Stimulated activated naive CD8-positive, alpha-beta T cell treated with anti-CD3 and anti-CD28 coated beads, Interleukin-15, amount 100 ng/mL, for 72 hours (primary cell): ENCODE data around the gene RAB40C.

Source experiments
- ATAC-seq: fragments of 150-1000 bp; cut with Tn5 transposase; 2 replicates; pipeline ENCODE4 v1.10.0; 2021; ENCODE audit warnings: mild to moderate bottlenecking, moderate library complexity
- DNase-seq, 2 donors: peaks; one replicate each; pipeline ENCODE4 v3.0.0; 2021 to 2022
- H3K27ac Mint-ChIP-seq, 2 donors: one replicate each; pipeline ENCODE4 v1.8.0; 2022; ENCODE audit warnings: mild to moderate bottlenecking in 2 of 2, mixed read lengths in 2 of 2, moderate library complexity in 2 of 2
- H3K27me3 Mint-ChIP-seq: one replicate; pipeline ENCODE4 v1.8.0; 2022; ENCODE audit warnings: mixed read lengths
- H3K4me1 Mint-ChIP-seq: one replicate; pipeline ENCODE4 v1.8.0; 2022; ENCODE audit warnings: mild to moderate bottlenecking, mixed read lengths
- H3K4me3 Mint-ChIP-seq, 2 donors: one replicate each; pipeline ENCODE4 v1.8.0; 2022; ENCODE audit warnings: mild to moderate bottlenecking in 2 of 2, mixed read lengths in 2 of 2, moderate library complexity in 1 of 2
- H3K9me3 Mint-ChIP-seq, 2 donors: one replicate each; pipeline ENCODE4 v1.8.0; 2022; ENCODE audit warnings: mixed read lengths in 2 of 2

Gene RAB40C

DNA sequence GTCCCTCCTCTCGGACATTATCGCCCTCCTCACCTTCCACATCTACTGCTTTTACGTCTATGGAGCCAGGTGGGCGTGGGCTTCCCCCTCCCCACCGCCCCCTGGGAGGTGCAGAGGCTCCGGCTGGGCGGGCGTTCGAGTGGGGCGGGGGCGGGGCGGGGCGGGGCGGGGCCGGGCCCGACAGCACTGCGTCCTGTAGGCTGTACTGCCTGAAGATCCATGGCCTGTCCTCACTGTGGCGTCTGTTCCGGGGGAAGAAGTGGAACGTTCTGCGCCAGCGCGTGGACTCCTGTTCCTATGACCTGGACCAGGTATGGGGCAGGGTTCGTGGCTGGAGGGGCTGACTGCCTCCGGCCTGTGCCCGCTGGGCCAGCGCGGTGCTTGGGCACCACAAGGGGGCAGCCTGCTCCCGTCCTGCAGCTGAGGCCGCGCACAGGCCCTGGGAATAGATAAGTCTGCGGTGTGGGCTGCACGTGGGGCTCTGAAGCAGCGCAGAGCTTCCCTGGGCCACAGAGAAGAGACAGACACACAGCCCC is 10.9 kb upstream of the RAB40C start:
- DNase-seq, result peak; percentile 63 to 73
- ATAC-seq, result peak; percentile 85
- Mint-ChIP-seq H3K4me1 (peaks cover 13% of the 10 kb centered on the region), H3K27me3 (no peaks in the 10 kb centered on the region), H3K9me3 (no peaks in the 10 kb centered on the region), H3K27ac (no peak overlapping the region), H3K4me3 (no peak overlapping the region)

DNA sequence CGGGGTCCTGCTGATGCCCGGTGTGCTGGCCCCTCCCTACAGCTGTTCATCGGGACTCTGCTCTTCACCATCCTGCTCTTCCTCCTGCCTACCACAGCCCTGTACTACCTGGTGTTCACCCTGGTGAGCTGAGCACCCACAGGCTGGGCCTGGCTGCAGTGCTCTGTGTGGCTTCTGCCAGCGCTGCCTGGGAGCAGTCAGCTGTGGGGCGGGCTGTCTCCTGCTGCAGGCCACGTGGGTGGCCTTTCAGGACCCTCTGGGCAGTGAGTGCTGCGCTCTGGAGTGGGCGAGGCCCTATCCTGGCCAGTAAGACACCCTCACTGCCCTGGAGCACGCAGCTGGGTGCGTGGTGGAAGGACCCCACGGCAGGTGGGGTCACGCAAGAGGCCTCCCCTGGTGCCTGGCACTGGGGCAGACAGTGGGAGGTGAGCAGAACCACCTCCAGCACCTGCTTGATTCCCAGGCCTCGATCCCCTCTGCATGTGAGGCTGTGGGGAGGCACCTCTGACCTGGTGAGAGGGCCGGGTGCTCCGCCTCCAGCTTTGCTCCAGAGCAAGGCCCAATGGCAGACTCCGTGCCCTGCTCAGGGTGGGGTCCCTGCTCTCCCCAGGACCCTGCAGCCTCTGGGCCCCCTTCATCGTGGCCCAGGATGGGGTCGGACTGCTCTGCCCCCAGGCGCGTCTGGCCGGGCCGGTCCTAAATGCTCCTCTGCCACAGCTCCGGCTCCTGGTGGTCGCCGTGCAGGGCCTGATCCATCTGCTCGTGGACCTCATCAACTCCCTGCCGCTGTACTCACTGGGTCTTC is 9.5 kb upstream of the RAB40C start:
- no peak for DNase-seq

DNA sequence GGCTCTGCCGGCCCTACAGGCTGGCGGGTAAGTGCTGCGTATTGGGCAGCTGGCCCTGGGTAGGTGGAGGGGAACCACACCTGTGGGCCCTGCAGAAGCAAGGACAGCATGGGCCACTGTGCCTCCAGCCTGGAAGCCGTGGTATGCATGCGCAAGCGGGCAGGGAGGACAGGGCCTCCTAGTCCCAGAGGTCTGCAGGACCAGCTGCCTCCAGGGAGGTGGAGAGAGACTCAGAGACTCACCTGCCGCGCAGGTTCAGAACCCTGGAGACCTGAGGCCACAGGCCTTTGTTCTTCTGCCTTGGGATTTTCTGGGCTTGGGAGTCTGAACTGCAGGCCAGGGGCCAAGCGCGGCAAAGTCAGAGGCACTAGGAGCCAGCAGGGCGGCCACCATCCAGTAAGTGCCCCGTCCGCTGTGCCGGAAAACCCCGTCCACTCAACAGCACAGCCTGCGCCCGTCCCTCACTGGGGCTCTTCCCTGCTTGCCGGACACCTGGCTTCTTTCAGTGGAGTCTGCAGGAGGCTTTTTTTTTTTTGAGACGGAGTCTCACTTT is 8.8 kb upstream of the RAB40C start:
- no peak overlapping the region for H3K4me3 Mint-ChIP-seq
- peaks cover 5% of the 10 kb centered on the region for H3K27me3 Mint-ChIP-seq
- ATAC-seq (no peak), DNase-seq (no peak)
- H3K27ac Mint-ChIP-seq, result no peak overlapping the region
- H3K9me3 Mint-ChIP-seq, result no peaks in the 10 kb centered on the region
- H3K4me1 Mint-ChIP-seq, result peaks cover 20% of the 10 kb centered on the region

More for the DNA sequence above, 9.5 kb upstream of the RAB40C start:
- ATAC-seq, result no peak
- Mint-ChIP-seq H3K4me1 (peaks cover 15% of the 10 kb centered on the region), H3K27me3 (peaks cover 2% of the 10 kb centered on the region), H3K9me3 (no peaks in the 10 kb centered on the region), H3K4me3 (no peak overlapping the region), H3K27ac (no peak overlapping the region)

DNA sequence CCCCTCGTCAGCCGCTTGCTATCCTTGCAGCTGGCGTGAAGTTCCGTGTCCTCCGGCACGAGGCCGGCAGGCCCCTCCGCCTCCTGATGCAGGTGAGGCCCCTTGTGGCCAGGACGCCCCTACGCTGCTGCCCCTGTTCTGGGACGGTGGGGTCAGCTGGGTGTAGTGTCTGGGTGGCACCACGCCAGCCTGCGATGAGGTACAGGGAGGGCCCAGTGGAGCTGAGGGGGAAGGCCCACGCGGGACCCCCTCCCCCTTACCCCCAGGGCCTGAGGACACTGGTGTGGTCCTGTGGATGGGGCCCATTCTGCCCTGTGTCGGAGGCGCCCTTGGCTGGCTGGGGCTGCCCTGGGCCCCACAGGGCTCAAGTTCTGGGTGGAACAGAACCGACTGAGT is 7.7 kb upstream of the RAB40C start:
- H3K9me3 Mint-ChIP-seq, result no peaks in the 10 kb centered on the region
- H3K4me1 Mint-ChIP-seq, result peaks cover 17% of the 10 kb centered on the region
- no peak overlapping the region for H3K27ac Mint-ChIP-seq
- ATAC-seq (no peak), DNase-seq (no peak)
- peaks cover 5% of the 10 kb centered on the region for H3K27me3 Mint-ChIP-seq
- no peak overlapping the region for H3K4me3 Mint-ChIP-seq

DNA sequence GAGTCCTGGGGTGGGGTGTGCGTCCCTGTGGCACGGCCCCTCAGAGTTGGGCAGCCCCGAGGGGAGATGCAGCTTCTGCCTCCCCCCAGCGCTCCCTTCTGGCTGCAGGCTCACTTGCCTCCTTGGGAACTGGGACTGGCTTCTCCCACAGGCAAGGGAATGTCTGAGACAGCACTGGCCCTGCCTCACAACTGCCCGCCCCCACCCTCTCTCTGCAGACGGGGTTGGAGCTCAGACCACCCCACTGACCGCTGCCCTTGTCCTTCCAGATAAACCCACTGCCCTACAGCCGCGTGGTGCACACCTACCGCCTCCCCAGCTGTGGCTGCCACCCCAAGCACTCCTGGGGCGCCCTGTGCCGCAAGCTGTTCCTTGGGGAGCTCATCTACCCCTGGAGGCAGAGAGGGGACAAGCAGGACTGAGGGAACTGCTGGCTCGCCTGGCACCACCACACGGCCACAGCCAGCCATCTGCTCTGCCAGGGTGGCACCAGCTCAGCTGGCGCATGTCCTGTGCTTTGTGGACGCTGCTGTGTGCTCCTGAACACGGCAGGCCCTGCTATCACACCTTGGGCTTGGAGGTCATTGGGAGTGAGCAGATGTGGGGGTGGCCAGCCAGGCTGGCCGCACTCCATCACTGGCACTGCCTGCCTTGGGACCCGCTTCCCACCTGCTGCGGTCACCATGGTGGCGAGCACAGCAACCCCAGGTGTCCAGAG is 7.1 kb upstream of the RAB40C start:
- Mint-ChIP-seq H3K9me3 (no peaks in the 10 kb centered on the region), H3K27me3 (peaks cover 5% of the 10 kb centered on the region), H3K27ac (no peak overlapping the region), H3K4me3 (no peak overlapping the region), H3K4me1 (peaks cover 21% of the 10 kb centered on the region)
- ATAC-seq (no peak), DNase-seq (no peak)

DNA sequence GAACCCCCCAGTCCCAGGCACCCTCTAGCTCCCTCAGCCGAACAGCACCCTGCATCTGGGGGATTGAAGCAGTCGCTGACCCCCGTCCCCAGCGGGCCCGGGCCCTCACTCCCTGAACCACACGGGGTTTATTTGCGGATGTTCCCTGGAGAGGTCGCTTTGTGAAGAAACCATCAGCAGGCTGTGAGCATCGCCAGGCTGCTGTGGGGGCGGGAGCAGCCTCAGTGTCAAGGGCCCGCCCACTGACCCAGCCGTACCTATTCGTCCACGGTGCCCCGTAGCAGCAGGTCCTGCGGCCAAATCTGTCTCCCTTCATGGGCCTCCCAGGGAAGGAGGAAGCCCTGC is 6.4 kb upstream of the RAB40C start:
- H3K27ac Mint-ChIP-seq, result no peak overlapping the region
- no peak overlapping the region for H3K4me3 Mint-ChIP-seq
- no peaks in the 10 kb centered on the region for H3K9me3 Mint-ChIP-seq
- H3K27me3 Mint-ChIP-seq, result peaks cover 5% of the 10 kb centered on the region
- H3K4me1 Mint-ChIP-seq, result peaks cover 21% of the 10 kb centered on the region
- ATAC-seq, result no peak
- no peak for DNase-seq

DNA sequence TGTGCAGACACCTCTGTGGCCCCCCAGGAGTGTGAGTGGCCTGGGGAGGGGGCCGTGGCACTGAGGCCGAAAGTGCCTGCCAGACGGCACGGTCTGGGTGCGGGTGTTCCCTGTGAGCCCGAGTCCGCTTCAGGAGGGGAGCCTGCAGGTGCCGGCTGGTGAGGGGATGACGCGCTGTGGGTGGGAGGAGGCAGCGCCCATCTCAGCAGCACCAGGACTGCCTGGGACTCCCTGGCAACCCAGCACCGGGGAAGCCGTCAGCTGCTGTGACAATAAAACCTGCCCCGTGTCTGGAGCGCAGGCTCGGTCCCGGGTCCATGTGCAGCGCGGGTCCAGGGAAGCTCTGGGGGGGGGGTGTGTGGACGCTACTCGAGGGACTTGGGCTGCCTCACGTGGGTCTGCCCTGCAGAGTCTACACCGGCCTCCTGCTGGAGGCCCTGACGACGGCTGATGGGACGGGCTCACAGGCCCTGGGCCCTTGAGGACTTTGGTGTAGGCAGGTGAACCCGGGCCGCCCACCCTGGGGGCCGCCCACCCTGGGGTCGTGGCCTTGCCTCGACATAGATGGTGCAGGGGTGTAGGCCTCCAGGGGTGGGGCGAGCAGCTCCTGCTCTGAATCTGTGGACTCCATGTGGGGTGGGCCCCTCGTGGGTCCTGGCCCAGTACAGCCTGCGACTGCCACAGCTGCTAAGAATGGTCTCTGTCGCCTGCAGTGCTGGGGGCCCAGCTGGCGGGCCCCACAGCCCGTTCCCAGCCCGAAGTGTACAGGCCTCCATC is 5.9 kb upstream of the RAB40C start:
- H3K27ac Mint-ChIP-seq, result no peak overlapping the region
- DNase-seq (no peak), ATAC-seq (no peak)
- H3K4me3 Mint-ChIP-seq, result no peak overlapping the region
- H3K27me3 Mint-ChIP-seq, result peaks cover 5% of the 10 kb centered on the region
- peaks cover 16% of the 10 kb centered on the region for H3K4me1 Mint-ChIP-seq
- H3K9me3 Mint-ChIP-seq, result no peaks in the 10 kb centered on the region

DNA sequence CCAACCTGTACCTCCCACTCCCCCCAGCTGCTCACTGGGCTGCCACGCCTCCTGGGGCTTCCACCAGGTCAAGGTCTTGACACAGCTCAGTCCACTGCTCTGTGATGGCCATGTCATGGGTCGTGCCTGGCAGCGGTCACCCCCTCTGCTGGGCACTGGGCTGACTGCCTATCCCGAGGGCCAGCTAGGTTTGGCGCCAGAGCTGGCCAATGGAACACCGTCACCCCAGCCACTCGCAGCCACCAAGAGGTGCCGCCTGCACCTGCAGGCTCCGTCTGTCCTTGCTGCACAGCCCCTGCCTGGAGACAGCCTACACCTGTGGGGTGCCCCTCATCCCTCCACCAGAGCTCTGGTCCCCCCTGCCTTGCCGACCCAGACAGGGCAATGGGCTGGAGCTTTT is 4.5 kb upstream of the RAB40C start:
- no peaks in the 10 kb centered on the region for H3K9me3 Mint-ChIP-seq
- peaks cover 5% of the 10 kb centered on the region for H3K27me3 Mint-ChIP-seq
- DNase-seq (no peak), ATAC-seq (no peak)
- no peak overlapping the region for H3K27ac Mint-ChIP-seq
- no peak overlapping the region for H3K4me3 Mint-ChIP-seq
- peaks cover 15% of the 10 kb centered on the region for H3K4me1 Mint-ChIP-seq

DNA sequence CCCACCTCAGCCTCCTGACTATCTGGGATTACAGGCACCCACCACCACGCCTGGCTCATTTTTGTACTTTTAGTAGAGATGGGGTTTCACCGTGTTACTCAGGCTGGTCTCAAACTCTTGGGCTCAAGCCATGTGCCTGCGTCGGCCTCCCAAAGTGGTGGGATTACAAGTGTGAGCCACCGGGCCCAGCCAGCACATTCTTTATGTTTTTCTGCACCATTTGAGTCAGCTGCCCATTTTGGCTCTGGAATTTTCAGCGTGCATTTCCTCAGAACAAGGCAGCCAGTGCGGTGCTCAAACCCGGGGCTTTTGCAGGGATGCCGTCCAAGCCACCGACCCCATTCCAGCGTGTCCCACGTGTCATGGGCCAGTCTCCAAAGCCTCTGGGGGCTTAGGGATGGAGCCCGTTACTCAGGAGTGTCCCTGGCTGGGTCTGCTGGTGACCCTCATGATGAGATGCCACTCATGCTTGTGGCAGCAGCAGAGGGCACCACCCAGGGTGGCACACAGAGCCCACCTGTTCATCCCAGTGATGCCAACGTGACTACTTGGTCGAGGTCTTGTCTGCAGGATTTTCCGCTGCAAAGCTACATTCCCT is 3.7 kb upstream of the RAB40C start:
- no peak for DNase-seq
- no peaks in the 10 kb centered on the region for H3K9me3 Mint-ChIP-seq
- peaks cover 5% of the 10 kb centered on the region for H3K27me3 Mint-ChIP-seq
- H3K27ac Mint-ChIP-seq, result no peak overlapping the region
- ATAC-seq, result no peak
- peaks cover 23% of the 10 kb centered on the region for H3K4me1 Mint-ChIP-seq
- H3K4me3 Mint-ChIP-seq, result no peak overlapping the region

DNA sequence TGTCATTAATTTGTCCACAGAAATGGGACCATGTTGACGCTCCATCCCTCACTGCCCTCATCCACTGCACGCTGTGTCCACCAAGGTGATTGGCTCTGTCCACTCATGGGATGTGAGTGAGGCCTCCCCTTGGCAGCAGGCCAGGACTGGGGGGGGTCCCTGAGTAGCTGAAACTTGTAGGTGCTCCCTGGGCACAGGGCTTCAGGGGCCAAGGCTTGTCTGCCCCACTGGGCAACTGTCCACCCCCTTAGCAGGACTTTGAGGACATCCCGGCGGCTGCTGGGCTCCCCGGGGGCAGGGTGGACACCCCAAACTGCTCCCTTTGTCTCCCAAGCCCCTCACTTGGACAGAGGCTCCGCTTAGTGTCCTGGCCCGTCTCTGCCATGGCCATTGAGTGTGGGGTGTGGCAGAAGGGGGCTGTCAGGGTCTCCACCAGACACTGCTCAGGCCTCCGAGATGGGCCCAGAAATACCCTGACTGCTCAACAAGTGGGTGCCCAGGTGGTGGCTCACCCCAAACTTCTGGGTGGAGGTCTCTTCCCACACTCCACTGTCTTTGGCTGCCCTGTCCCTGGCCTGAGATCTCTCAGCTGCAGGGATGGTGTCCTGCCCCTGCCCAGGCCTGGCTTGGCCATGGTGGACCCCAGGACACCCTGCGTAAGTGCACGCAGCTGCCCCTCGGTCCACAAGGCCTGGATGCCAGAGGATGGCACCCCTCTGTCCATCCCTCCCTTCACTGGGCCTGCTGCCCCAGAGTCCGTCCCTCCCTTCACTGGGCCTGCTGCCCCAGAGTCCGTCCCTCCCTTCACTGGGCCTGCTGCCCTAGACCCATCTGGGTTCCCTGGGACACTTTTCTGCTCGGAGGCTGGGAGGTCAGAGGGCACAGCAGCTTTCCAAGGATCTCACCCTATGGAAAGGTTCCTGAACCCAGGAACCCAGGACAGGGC is 2.9 kb upstream of the RAB40C start:
- peak overlapping the region; percentile 89 to 90 for H3K4me3 Mint-ChIP-seq
- DNase-seq (no peak), ATAC-seq (no peak)
- H3K4me1 Mint-ChIP-seq, result peaks cover 30% of the 10 kb centered on the region
- H3K27ac Mint-ChIP-seq, result peak overlapping the region in 1 of 2 donors; percentile 65
- peaks cover 5% of the 10 kb centered on the region for H3K27me3 Mint-ChIP-seq
- no peaks in the 10 kb centered on the region for H3K9me3 Mint-ChIP-seq

DNA sequence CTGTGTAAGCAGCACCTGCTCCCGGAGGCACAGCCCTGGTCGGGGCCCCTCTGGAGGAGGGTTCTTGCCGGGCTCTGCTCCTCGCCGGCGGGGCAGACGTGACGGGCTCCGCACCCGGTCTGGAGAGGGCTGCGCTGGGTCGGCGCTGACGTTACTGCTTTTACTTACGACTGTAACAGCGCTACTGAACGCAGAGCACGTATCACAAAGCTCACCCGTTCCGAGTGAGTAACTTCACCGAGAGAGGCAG is 1.3 kb upstream of the RAB40C start:
- Mint-ChIP-seq H3K27me3 (peaks cover 5% of the 10 kb centered on the region), H3K9me3 (no peaks in the 10 kb centered on the region), H3K27ac (peak overlapping the region; percentile 89 to 98), H3K4me3 (peak overlapping the region; percentile 89 to 90), H3K4me1 (peaks cover 47% of the 10 kb centered on the region)
- DNase-seq, result no peak
- ATAC-seq, result peak; percentile 27

DNA sequence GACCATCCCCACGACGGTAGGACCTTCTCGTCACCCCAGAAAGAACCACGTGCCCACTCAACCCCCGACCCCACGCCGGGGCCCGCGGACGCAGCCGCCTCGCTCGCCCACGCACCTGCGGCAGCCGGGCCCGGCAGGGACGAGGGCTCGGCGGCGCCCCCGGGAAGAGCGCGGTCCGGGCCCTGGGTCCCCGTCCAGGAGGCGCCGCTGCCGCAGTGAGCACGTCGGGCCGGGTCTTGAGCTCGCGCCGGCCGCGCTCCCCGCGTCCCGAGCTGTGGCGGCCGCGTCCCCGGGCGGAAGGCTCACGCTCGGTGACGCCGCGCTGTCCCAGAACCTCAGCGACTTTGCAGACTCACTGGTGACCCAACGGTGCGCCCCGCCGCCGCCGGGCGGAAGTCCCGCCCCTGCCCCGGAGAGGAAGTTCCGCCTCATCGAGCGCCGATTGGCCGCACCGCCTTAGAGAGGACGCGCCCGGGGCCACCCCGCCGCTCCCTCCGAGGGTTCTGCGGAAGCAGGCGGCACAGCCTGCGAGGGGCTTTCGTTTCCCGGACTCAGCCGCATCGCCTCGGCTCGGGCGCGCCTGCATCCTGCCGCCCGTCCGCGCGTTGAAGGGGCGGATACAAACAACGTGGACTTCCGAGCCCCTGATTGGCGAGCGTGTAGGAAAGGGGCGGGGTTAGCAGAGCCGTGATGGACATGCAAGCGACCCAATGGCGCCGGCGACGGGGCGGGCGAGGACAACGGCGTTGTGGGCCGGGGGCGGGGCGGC is 793 bp upstream of the RAB40C start:
- Mint-ChIP-seq H3K4me3 (peak overlapping the region; percentile 89 to 90), H3K27me3 (peaks cover 5% of the 10 kb centered on the region), H3K9me3 (no peaks in the 10 kb centered on the region), H3K4me1 (peaks cover 52% of the 10 kb centered on the region), H3K27ac (peak overlapping the region; percentile 97 to 99)
- peak; percentile 81 for ATAC-seq
- DNase-seq, result peak; percentile 98 to 99

DNA sequence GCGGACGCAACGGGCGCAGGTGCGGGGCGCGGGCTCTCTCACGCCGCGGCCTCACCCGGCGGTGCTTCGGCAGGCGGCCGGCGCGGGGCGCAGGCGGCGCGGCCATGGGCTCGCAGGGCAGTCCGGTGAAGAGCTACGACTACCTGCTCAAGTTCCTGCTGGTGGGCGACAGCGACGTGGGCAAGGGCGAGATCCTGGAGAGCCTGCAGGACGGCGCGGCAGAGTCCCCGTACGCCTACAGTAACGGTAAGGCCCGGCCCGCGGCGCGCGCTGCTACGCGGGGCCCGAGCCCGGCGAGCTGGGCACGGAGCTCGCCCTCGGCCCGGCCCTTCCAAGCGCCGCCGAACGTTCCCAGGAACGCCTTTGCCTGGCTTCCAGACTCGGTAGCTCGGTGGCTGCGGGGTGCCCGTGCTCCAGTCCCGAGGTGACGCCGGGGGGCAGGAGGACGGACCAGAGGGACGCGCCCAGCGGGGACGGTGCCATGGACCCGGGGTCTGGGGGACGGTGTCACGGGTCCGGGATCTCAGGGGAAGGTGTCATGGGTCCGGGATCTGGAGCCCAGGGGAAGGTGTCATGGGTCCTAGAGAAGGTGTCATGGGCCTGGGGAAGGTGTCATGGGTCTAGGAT is 435 bp downstream of the RAB40C start:
- Mint-ChIP-seq H3K27me3 (peaks cover 4% of the 10 kb centered on the region), H3K4me1 (peaks cover 63% of the 10 kb centered on the region), H3K9me3 (no peaks in the 10 kb centered on the region), H3K4me3 (peak overlapping the region; percentile 77 to 86), H3K27ac (peak overlapping the region; percentile 0 to 9)
- DNase-seq, result peak in 1 of 2 donors; percentile 41
- peak; percentile 1 for ATAC-seq
